Measurements from ENCODE around the gene GPR179. TPM values are rescaled to one million over a fixed set of nuclear protein-coding genes. Genes with fewer than 3 reads are reported as not detected.
"Not testable (repeated sequence)": the region's sequence is repeated elsewhere in the genome, so short reads cannot be mapped to it uniquely, and the experiment has no call there.

GPR179 gene
- total RNA-seq, 4 donors from 2014 or later = 0.07 to 0.20 (median 0.18) TPM

- intact Hi-C loops (cut with DNase I; ENCODE audit: low total_unique reads) = no loop called here
- ATAC-seq (no peak), DNase-seq (no peak)
- Histone ChIP-seq H3K9me3 (no peaks in the 10 kb centered on the region), H3K4me1 (no peaks in the 10 kb centered on the region), H3K27ac (no peak overlapping the region), H3K36me3 (peaks cover 0 to 42% of the 10 kb centered on the region in 2 donors), H3K4me3 (no peak overlapping the region), H3K27me3 (no peaks in the 10 kb centered on the region)
- in situ Hi-C loops (cut with MboI; ENCODE audit: low sequenced_read_pairs in 4 of 4) = no loop called here
- TF ChIP-seq CTCF (IDR thresholded peaks at IDR 0.05 in 4 of 5, conservative IDR thresholded peaks at IDR 0.05 in 1 of 5) = no peak
- TF ChIP-seq POLR2A (IDR thresholded peaks at IDR 0.05) = no peak
These were observed 20.9 kb downstream of the GPR179 start for GRCh38 chr17:38322897-38323296.

DNA sequence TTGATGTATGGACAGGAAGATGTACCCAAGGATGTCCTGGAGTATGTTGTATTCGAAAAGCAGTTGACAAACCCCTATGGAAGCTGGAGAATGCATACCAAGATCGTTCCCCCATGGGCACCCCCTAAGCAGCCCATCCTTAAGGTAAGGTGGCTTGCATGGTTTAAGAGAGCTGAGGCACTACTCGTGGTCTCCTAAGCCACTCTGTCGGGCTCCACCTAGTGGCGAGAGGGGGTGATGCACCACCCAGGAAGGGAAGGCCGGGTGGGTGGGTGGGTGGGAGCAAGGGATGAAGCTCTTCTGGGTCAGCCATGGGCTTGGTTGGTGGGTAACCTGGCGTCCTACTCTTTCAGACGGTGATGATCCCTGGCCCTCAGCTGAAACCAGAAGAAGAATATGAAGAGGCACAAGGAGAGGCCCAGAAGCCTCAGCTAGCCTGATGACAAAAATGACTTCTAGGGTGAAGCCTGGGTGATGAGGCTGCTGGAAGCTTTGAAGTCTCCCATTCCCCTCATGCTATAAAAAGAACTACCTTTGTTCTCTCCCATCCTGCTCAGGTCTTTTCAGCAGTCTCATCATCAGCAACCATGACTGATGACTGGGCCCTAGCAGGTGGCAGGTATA lies 21.5 kb downstream of the GPR179 start:
- Histone ChIP-seq H3K36me3 (peaks cover 0 to 42% of the 10 kb centered on the region in 2 donors), H3K4me1 (no peaks in the 10 kb centered on the region), H3K9me3 (no peaks in the 10 kb centered on the region), H3K27ac (no peak overlapping the region), H3K4me3 (no peak overlapping the region), H3K27me3 (no peaks in the 10 kb centered on the region)
- DNase-seq (peak in 1 of 2 donors; percentile 48), ATAC-seq (peak; percentile 57 to 68)
- intact Hi-C loops (cut with DNase I; ENCODE audit: low total_unique reads) = no loop called here
- in situ Hi-C loops (cut with MboI; ENCODE audit: low sequenced_read_pairs in 4 of 4) = no loop called here
- TF ChIP-seq CTCF (IDR thresholded peaks at IDR 0.05 in 4 of 5, conservative IDR thresholded peaks at IDR 0.05 in 1 of 5) = peak in 3 of 5 experiments; percentile 39 to 90 (median 82)
- no peak for TF ChIP-seq POLR2A (IDR thresholded peaks at IDR 0.05)

- no peak for TF ChIP-seq CTCF (IDR thresholded peaks at IDR 0.05 in 4 of 5, conservative IDR thresholded peaks at IDR 0.05 in 1 of 5)
- no peak for TF ChIP-seq POLR2A (IDR thresholded peaks at IDR 0.05)
- no peaks in the 10 kb centered on the region for H3K4me1 ChIP-seq
- H3K4me3 ChIP-seq = no peak overlapping the region
- no peaks in the 10 kb centered on the region for H3K9me3 ChIP-seq
- in situ Hi-C loops (cut with MboI; ENCODE audit: low sequenced_read_pairs in 4 of 4) (no loop called here), intact Hi-C loops (cut with DNase I; ENCODE audit: low total_unique reads) (no loop called here)
- peaks cover 0 to 42% of the 10 kb centered on the region in 2 donors for H3K36me3 ChIP-seq
- no peak overlapping the region for H3K27ac ChIP-seq
- DNase-seq (no peak), ATAC-seq (no peak)
- no peaks in the 10 kb centered on the region for H3K27me3 ChIP-seq
These were observed 23.3 kb downstream of the GPR179 start for GRCh38 chr17:38320482-38320881.

- ATAC-seq (no peak), DNase-seq (no peak)
- intact Hi-C loops (cut with DNase I; ENCODE audit: low total_unique reads) (no loop called here), in situ Hi-C loops (cut with MboI; ENCODE audit: low sequenced_read_pairs in 4 of 4) (no loop called here)
- H3K4me3 ChIP-seq = no peak overlapping the region
- no peaks in the 10 kb centered on the region for H3K9me3 ChIP-seq
- H3K36me3 ChIP-seq = peaks cover 0 to 33% of the 10 kb centered on the region in 2 donors
- H3K4me1 ChIP-seq = no peaks in the 10 kb centered on the region
- TF ChIP-seq CTCF (IDR thresholded peaks at IDR 0.05 in 4 of 5, conservative IDR thresholded peaks at IDR 0.05 in 1 of 5) (no peak), POLR2A (IDR thresholded peaks at IDR 0.05) (no peak)
- H3K27me3 ChIP-seq = no peaks in the 10 kb centered on the region
- no peak overlapping the region for H3K27ac ChIP-seq
These were observed 26.7 kb downstream of the GPR179 start for GRCh38 chr17:38317081-38317480.

DNA sequence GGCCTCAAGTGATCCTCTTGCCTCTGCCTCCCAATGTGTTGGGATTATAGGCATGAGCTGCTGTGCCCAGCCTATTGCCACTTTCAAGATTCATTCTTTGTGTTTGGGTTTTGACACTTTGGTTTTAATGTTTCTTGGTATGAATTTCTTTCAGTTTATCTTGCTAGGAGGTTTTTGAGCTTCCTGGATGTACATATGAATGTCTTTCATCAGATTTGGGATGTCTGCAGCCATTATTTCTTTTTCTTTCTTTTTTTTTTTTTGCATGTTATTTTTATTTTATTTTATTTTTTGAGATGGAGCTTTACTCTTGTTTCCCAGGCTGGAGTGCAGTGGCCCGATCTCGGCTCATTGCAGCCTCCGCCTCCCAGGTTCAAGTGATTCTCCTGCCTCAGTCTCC lies 28.3 kb downstream of the GPR179 start:
- TF ChIP-seq CTCF (IDR thresholded peaks at IDR 0.05 in 4 of 5, conservative IDR thresholded peaks at IDR 0.05 in 1 of 5) (no peak), POLR2A (IDR thresholded peaks at IDR 0.05) (no peak)
- no peak for DNase-seq
- peaks cover 0 to 29% of the 10 kb centered on the region in 2 donors for H3K36me3 ChIP-seq

GRCh38 chr17:38296834-38297517 lies 46.8 kb downstream of the GPR179 start, which contains the start of gene MRPL45:
Gene MRPL45 (plus strand): TSS chr17:38297168. CDS start chr17:38297184, 16 bp downstream.
- peak within 1 kb of the TSS; percentile 84 to 89 (median 87) for H3K27ac ChIP-seq
- peak; percentile 96 to 97 for DNase-seq
- in situ Hi-C loops (cut with MboI; ENCODE audit: low sequenced_read_pairs in 4 of 4); H3K4me1 ChIP-seq; H3K27me3 ChIP-seq; intact Hi-C loops (cut with DNase I; ENCODE audit: low total_unique reads); H3K9me3 ChIP-seq: not testable (repeated sequence)
- peaks cover 0 to 18% of the 10 kb centered on the region in 2 donors for H3K36me3 ChIP-seq
- peak within 1 kb of the TSS; percentile 57 to 65 (median 62) for H3K4me3 ChIP-seq
- peak; percentile 97 to 98 for ATAC-seq

More for the DNA sequence above, 28.3 kb downstream of the GPR179 start:
- H3K27me3 ChIP-seq = no peaks in the 10 kb centered on the region
- intact Hi-C loops (cut with DNase I; ENCODE audit: low total_unique reads) (no loop called here), in situ Hi-C loops (cut with MboI; ENCODE audit: low sequenced_read_pairs in 4 of 4) (no loop called here)
- no peaks in the 10 kb centered on the region for H3K4me1 ChIP-seq
- H3K9me3 ChIP-seq = no peaks in the 10 kb centered on the region
- H3K4me3 ChIP-seq = no peak overlapping the region
- no peak for ATAC-seq
- no peak overlapping the region for H3K27ac ChIP-seq
